Measurements from ENCODE around the gene MITF. TPM values are rescaled to one million over a fixed set of nuclear protein-coding genes. Genes with fewer than 3 reads are reported as not detected.

Gene MITF
- 5.8 to 9.0 TPM (median 7.3 TPM) in 5 replicates for total RNA-seq (2022; extraction: Qiagen RNA extraction; ENCODE audit: low read depth)

GRCh38 chr3:69739204-69740102 lies at the start of gene MITF:
TSS of gene MITF (plus strand) at chr3:69739464. CDS start at chr3:69739598, 134 bp downstream.

GRCh38 chr3:69999140-70000027 lies 260.1 kb downstream of the MITF start, which contains the start of gene SAMMSON:
TSS of gene SAMMSON (plus strand) at chr3:69999733.

Measured in A549 treated with ZK216348 at 1 μM for 4 hours (cell line).